Cerebellar nuclear complex (tissue), 1 donor: ENCODE results near the gene SWI5.

Experiments
- DNase-seq, 2 experiments: peaks; one replicate each; lab custom pipeline; 2025; lab: John Stamatoyannopoulos, UW

SWI5 gene

DNA sequence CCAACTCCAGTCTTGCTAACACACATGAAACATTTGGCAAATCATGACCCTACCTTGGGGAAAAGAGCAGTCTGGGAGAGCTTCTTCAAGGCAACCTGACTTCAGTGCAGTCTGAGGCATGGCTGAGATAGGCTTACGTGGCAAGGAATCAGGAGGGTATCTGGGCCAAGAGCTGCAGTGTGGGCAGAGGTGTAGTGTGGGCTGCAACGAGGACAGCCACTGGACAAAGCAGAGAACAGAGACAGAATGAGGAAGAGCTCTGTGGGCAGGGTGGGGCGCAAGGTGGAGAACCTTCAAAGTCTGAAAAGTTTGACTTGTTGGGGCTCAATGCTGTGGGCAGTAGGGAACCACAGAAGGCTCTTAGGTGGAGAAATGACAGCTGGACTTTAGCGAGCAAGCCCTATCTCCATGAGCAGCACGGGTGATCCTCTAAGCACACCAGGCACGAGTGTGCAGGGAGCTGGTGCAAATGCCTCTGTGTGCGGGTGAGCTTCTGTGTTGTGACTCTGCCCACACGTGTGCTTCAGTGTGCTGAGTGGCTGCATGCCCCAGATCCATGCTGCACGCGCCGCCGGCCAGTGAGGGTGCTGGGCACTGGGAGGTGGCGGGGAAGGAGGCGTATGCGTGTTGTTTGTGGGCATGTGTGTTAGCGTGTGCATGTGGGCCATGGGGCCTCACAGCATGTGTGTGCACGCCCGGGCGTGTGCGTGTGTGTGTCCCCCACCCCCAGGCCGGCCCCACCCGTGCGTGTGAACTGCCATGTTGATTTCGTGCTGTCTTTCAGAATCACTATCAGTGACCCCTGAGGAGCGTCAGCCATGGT, 23.5 kb upstream of the SWI5 start:
- DNase-seq = no peak

DNA sequence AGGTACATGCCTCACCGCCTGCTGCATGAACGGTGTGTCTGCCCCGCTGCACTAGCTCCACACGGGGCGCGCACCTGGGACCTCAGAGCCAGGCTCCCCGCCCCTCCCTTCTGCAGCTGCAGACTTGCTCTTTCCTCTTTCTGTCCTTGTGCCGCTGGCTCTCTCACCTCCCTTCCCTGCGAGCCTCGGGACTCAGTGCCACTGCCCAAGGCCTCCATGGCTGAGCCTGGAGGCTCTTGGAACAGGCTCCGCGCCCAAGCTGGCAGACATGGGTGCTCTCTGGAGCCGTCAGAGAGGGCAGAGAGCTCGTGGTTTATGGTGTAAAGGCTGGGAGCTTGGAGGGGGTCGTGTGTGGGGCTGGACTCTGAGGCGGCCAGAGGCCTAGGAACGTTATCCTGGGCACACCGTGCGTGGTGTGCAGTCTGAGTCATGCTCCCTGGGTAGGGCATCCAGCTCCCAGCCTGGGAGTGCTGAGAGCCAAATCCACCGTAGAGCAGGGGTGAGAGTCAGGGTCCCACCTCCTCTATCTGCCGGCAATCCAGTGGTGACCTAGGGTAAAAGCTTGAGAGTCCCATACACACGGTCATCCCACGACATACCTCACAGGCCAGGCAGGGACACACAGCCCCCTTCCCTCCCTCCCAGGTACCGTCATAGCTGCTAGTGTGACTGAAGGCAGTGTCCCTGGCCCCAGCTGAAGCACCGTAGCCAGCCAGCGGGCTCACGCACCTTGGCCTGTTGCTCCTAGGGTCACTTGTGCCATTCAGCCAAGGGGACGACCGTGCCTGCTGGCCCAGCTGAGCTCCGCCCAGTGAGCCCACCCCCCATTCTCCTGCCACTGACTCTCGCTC, 22.7 kb upstream of the SWI5 start:
- no peak for DNase-seq

DNA sequence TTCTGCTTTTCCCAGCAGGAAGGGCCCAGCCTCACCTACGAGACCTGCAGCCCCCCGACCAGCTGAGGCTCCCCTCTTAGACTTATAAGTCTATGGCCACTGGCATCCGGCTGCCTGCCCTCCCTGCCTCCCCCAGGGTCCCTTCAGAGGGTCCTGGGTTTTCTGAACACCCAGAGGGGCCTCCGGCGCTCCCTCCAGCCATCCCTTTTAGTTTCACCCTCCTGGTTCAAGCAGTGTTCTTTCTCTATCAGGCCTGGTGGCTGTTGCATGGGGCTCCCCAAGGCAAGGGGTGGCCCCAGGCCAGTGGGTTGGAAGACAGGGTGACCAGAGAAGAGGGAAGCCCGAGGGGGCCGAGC, 22.1 kb upstream of the SWI5 start:
- no peak for DNase-seq

DNA sequence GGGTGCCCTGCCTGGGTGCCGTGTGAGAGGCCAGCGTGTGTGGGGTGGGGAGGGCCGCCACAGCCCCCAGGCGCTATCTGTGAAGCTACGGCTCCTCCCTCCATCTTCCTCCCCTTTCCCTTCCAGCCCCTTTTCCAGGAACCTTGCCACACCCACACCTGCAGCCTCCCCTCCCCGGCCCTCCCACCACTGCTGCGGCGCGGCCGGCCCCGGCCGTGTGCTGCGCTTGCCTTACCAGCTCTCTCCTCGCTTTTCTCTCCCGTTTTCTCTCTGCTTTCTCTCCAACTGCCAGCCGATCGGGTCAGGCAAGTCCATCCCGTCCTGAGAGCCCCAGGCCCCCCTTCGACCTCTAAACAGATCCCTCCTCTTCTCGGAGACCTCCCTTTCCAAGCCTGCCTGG, 21.7 kb upstream of the SWI5 start:
- no peak for DNase-seq

DNA sequence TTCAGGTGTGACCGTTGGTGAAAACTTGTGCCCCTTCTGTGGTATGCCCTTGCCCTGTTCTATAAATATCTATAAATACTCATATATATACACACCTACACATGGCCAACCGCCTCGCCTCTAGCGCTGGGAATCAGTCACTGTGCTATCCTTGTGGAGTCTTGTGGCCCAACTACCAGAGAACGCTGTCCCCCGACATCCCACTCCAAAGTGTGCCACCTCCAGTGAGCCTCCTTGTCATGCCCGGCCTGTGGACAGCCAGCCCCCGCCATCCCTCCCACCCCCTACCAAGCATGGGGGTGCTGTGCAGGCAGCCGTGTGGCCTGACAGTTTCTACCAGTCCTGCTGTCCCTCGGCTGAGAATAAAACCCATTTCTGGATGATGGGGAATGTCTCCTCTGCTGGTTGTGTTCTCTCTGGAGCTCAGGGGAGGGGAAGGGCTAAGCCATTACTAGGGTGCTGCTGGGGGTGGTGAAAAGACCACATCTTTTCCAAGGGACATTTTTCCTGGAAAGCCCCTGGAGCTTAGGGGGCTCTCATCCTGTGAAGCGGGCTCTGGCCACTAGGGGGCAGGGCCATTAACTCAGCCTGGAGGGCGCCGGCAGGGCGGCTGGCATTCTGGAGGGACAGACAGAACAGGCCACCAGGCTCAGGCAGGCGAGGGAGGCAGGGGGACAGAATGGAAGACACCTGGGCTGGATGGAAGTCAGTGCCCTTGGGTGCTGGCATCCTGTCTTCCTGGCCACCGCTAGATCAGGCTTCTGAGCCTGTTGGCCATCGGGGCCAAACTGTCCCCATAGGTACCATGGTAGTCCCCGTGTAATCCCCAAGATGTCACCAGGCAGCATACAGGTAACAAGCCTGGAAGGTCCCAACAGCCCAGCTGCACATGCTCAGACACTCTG, 21.0 kb upstream of the SWI5 start:
- peak in 1 of 2 experiments; percentile 7 for DNase-seq

DNA sequence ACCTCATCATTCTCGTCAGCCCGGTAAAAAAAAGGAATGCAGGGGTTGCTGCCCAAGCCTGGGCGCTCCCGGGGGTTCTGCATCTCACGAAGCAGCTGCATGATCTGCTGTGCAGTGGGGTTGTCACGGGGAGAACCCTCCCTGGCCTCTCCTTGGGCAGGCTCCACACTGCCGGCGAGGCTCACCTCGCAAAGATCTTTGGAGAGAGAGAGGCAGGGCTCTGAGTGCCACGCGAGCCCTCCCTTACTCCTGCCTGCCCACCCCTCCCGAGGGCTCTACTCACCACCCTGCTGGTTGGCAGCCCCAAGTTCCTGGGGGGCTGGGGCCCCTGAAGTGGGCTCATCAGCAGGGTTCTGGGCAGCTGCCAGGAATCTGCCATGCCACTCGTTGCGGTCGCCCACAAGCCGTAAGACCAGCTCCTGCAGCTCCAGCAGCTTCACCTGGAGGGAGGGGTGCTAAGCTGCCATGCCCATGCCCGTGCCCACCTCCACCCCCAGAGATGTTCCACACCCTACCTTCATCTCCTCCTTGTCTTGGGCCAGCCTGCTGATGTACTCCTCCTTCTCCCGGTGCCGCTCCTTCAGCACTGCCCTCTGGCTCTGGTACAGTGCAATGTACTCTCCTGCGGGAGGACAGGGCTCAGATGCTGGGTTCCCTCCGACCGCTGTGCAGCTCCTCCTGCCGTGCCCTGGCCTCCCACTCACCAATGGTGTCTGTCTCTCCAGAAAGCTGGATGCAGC, 18.8 kb upstream of the SWI5 start:
- no peak for DNase-seq

DNA sequence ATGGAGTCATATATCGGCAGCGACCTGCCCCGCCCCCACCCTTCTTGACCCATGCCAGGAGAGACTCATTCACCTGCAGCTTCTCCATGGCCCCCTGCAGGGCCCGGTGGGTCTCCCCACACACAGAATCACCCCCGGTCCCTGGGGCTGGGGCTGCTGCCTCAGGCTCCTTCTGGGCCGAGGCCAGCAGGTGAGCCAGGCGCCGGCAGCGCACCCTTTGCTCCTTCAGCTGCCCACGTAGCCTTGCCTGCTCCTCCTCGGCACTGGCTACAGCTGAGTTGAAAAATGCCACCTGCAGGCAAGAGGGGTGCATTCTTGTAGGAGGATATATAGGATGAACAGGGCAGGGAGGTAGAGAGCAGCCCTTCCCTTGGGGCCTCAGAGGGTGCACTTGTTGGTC, 18.2 kb upstream of the SWI5 start:
- DNase-seq = no peak

DNA sequence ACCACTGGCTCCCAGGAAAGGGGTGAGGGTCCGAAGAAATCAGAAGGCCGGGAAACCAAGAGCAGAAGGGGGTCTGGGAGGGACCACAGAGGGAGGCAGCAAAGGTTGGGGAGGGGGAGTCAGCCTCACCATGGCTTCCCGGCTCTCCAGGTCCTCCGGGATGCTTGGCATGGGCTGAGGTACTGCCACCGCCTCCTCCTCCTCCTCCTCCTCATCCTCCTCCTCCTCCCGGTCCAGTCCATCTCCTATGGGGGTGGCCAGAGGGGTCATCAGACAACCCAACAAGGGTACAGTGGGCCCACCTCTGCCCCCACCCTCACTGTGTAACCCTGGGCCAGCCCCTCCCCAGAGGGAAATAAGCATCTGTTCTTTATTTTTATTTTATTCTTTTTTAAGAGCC, 17.8 kb upstream of the SWI5 start:
- DNase-seq = no peak

DNA sequence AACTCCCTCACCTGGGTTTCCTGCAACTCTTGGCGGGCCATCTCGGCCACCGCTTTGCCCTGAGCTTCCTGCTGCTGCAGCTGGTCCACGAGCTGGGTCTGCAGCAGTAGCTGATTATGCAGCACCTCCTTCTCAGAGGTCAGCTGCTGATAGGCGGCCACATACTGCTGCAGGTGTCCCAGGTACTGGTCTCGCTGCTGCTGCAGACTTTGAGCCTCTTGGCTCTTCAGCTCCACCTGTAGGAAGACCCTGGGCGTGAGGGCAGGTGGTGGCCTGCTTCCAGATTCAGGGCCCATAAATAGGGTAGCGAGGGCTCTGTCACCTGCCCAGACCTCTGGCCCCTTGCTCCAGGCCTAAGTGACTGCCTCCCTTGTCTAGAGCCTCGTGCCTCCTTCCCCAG, 16.9 kb upstream of the SWI5 start:
- no peak for DNase-seq

DNA sequence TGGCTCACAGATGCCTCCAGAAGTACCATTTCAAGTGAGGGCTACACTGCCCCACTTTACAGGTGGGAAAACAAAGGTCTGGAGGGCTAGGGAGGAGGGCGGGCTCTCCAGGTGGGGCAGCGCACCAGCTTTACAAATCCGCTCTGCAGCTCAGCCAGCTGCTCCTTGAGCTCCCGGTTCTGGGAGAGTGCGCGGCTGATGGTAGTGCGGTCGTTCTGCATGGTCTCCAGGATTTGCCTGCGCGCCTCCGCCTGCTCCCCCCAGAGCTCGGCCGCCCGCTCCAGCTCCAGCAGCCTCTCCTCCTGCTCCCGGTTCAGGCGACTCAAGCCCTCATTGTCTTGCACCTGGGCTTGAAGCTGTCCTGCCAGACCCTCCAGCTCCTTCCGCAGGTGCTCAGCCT, 15.7 kb upstream of the SWI5 start:
- DNase-seq = no peak

DNA sequence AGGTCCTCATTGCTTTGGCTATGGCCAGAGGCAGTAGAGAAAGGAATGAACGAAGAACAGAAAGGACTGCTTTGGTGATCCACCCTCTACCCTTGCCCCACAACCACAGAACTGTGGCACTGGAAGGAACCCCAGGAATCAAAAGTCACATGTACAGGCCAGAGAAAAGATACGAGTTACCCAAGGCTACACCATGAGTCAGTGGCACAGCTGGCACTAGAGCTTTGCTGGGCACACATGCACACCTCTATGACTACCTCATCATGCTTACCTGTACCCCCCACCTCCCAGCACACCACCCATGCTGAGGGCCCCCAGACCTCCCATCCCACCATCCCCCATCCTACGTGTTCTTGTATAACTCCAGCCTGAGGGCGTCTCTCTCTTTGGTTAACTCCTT, 13.4 kb upstream of the SWI5 start:
- no peak for DNase-seq

DNA sequence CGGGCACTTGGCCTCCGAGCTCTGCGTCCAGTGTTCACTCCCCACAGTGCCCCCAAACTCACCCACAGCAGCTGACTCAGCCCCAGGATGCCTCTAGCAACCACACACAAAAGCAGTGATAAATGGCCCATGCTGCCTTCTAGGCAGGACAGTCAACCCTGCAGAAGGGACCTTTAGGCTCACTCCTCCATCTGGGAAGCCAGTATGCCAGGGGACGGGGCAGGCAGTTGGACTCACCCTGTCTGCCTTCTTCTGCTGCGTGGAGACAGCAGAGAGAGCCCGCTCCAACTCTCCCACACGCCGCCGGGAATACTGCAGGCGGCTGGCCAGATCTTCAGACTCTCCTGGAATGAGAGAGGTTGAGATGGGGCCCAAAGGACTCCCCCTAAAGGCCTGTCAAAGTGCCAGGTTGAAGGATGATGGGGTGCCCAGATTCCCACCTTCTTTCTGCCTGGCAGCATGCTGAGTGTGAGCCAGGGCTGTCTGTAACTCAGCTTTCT, 10.7 kb upstream of the SWI5 start:
- no peak for DNase-seq

DNA sequence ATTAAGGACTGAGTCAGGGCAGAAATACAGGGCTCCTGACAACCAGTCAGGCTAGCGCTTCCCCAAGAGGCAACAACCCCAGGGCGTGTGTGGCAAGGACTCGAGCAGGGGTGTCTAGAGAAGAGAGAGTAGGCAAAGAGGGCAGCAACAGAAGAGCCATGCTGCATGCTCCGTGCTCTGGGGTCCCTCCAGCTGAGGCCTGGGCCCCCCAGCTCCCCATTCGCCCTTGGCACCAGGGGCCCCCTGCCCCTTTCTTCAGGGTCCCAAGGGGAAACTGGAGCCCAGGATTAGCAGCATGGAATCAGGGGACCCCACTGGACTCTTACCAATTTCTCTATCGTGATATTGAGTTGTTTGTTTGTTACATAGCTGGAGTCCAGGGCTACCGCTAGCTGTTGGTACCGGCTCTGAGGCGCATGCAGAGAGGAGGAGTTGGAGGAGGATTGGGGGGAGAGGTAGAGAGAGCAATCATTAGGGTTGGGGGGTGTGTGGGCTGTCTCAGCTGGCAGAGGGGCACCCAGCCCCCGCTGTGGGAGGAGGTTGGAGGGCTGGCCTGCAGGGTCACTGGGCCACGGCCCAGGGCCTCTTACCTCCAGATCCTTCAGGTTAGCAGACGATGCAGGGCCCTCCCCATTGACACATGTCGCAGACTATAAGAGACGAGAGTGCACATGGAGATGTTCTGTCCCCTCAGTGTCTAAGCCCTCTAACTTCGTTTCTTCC, 9.0 kb upstream of the SWI5 start:
- no peak for DNase-seq

DNA sequence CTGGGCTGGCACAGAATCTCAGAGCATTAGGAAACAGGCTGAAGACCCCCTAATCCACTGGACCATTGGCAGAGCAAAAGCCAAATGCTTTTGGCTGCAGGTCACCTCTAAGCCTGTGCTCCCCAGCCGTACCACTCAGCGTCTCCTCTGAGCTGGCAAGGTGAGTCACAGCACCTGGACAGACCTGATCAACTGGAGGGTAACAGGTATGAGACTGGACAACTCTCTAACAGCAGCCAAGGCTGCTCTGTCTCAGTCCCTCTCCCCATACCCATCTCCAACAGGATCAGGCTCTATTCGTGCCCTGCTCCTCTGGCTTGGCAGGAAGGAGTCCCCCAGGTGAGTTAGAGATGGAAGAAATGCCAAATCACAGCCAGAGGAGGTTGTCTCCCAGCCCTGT, 5.0 kb upstream of the SWI5 start:
- no peak for DNase-seq

DNA sequence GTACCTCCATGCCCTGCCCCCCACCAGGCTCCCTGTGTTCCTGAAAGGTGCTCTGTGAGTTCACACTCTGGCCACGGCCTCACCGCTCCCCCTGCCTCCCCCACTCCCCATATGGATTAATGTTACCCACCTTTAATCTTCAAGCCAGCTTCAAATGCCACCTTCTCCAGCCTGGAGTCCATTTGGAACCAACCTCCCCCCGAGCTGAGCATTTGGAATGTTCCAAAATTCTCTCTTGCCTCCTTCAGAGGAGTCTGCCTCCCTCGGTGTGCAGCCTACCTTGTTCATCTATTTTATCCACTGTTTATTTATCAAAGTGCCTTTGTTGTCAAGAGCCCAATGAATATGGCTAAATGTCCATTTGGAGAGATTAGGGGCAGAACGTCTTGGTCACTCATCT, 4.6 kb upstream of the SWI5 start:
- no peak for DNase-seq

DNA sequence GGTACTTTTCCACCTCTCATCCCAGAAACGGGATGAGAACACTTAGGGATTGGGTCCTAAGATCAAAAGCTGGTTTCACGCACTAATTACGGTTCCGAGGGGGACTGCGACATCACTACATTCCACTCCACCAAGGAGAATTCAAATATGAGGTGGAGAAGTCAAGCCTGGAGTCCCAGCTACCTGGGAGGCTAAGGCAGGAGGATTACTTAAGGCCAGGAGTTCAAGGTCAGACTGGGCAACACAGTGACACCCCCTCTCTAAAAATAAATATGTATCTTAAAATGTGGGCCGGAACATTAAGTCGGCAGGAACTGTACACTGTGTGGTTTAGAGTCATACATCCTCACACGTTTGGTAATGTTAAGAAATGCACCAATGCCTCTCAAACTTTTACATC, 1.8 kb upstream of the SWI5 start:
- no peak for DNase-seq

DNA sequence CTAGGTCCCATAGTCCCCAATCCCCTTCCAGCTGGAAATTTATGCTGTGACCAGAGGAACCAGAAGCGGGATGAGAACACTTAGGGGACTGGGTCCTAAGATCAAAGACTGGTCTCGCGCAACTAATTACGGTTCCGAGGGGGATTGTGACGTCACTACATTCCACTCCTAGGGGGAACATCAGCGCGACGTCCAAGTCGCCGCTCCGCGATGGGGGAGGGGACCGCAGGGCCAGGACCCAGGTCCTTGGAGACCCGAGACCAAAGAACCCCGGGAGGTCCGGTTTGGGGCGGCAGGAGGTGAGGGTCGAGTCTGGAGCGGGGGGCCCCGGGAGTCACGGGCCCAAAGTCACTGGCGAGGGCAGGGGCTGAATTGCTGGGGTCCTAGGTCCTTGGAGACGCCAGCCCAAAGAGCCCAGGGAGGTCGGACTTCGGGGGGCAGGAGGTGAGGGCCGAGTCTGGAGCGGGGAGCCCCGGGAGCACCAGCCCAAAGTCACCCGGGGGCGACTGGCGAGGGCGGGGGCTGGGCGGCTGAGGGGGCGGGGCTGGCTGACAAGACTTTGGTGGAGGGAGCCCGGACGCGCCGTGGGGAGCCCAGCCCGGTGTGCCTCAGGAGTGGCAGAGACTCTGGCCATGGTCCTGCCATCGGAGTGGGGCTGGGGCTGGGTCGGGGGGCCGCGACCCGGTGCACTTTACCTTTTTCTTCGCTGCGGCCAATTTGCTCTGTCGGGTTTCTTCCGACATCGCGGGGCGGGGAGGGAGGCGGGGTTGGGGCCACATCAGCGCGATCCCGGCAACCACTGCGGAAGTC, 673 bp upstream of the SWI5 start, which contains the start of gene GOLGA2:
Gene GOLGA2 (minus strand): TSS at position 810 of the 810 bp plus-strand sequence. CDS start 31 bp downstream, at position 779.
- DNase-seq = no peak

DNA sequence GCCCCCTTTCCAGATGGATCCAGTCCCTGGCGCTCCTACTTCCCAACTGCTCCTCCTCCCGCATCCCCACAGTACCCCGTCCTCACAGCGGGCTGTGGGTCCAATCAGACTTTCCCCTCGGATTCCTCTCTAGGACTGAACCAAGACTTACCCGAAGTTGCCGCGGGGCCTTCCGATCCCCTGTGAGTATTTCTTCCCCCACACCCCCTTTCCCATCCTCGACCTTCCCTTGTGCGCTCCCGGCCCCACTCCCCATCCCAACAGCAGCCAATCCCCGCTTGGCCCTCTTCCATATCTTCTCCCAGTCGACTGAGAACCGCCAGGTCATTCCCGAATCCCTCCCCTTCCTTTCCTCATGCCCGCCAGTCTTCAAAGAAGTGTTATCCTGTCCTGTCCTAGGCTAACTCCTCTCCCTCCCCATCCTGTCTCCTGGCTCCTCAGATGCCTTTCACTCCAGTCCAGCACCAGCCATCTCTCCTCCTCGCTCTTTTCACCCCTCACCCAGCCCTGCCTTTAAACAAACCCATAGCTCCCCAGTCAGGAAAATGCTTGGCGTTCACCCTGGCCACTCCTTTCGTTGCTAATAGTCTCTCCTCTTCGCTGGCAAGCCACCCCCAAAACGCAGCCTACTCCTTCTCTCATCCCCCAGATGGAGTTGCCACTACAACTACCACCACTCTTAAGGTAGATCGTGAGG, 646 bp downstream of the SWI5 start:
- no peak for DNase-seq
